ENCODE measurements around the gene SNX32. TPM values are rescaled to one million over a fixed set of nuclear protein-coding genes. Genes with fewer than 3 reads are reported as not detected.
A peak's percentile ranks its signal among the peaks of the same experiment; 100 is the strongest.

The SNX32 gene
- total and polyA plus RNA-seq, 8 donors, result 0.24 to 4.4 (median 2.7) TPM

GRCh38 chr11:65854161-65854592 is 20.4 kb downstream of the SNX32 start:
- peaks cover 8 to 41% of the 10 kb centered on the region in 2 donors for H3K4me1 ChIP-seq
- H3K27ac ChIP-seq, result no peak overlapping the region
- no peak overlapping the region for H3K4me3 ChIP-seq
- H3K36me3 ChIP-seq, result peaks cover 6 to 60% of the 10 kb centered on the region in 2 donors
- ATAC-seq, result no peak
- intact Hi-C loops (cut with DNase I), result no loop called here
- no peaks in the 10 kb centered on the region for H3K9me3 ChIP-seq
- DNase-seq, result no peak
- no peak for TF ChIP-seq CTCF (IDR thresholded peaks at IDR 0.05)
- no peaks in the 10 kb centered on the region for H3K27me3 ChIP-seq

- TF ChIP-seq CTCF (IDR thresholded peaks at IDR 0.05), result no peak
- H3K4me1 ChIP-seq, result peaks cover 8 to 49% of the 10 kb centered on the region in 2 donors
- intact Hi-C loops (cut with DNase I), result no loop called here
- no peak for DNase-seq
- H3K4me3 ChIP-seq, result peak overlapping the region in 1 of 2 donors; percentile 96
- H3K36me3 ChIP-seq, result peaks cover 6 to 60% of the 10 kb centered on the region in 2 donors
- no peaks in the 10 kb centered on the region for H3K9me3 ChIP-seq
- no peak for ATAC-seq
- H3K27me3 ChIP-seq, result no peaks in the 10 kb centered on the region
- H3K27ac ChIP-seq, result no peak overlapping the region
Observed at GRCh38 chr11:65854852-65855837, 21.4 kb downstream of the SNX32 start.

DNA sequence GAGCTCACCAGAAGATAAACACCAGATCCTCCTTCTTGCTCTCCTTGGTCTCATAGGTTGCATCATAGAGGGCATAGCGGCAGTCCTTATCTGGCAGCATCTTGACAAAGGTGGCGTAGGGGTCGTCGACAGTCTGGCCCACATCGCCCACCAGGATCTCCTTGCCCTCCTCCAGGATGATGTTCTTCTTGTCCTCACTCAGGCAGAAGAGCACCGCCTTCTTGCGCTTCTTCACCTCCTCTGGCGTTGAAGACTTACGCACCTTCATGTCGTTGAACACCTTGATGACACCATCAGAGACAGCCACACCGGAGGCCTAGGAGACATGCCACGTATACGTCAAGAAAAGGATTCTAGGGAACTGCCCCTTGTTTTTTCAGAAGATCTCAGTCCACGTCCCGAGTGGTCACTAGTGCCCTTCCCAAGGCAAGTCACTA is 22.2 kb downstream of the SNX32 start:
- no peaks in the 10 kb centered on the region for H3K27me3 ChIP-seq
- H3K4me3 ChIP-seq, result peak overlapping the region; percentile 95 to 96
- H3K36me3 ChIP-seq, result peaks cover 6 to 54% of the 10 kb centered on the region in 2 donors
- H3K27ac ChIP-seq, result peak overlapping the region in 1 of 2 donors; percentile 99
- ATAC-seq, result no peak
- H3K9me3 ChIP-seq, result no peaks in the 10 kb centered on the region
- peaks cover 8 to 52% of the 10 kb centered on the region in 2 donors for H3K4me1 ChIP-seq
- TF ChIP-seq CTCF (IDR thresholded peaks at IDR 0.05), result no peak
- DNase-seq, result no peak
- intact Hi-C loops (cut with DNase I), result no loop called here

DNA sequence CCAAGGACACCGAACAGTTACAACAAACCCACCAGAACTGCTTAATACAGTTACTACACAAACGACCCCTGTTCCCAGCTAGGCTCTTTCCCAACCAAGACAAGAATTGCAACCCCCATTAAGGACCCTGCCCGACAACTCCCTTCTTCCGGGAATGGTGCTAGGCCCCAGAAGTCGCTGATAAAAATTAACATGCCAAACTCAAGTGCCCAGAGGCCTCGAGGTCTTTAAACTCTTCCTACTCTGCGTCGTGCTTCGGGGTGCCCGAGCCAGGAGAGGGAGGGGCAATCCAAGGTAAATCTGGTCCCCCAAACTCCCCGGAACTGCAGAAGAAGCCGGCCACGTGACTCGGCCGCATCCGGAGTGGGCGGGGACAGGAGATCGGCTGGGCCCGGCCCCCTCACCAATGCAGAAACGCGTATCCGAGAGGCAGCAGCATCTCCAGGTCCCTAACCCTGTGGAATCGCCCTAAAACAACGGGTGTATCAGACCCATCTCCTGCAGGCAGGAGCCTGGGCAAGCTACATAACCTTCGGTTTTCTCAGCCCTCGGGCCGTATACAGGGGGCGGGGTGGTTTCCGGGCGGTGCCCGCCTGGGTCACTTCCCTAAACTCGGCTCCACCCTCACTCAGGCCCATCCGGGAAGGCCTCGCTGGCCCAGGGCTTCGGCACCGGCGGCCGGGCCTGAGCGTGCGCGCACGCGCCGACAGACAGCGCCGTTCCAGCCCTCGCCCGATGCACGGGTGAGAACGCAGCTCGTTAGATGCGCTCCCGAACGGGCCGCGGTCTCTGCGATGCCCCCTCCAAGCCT is 23.1 kb downstream of the SNX32 start:
- H3K36me3 ChIP-seq, result peaks cover 6 to 47% of the 10 kb centered on the region in 2 donors
- peak; percentile 69 to 96 (median 80) for DNase-seq

More for the DNA sequence above, 23.1 kb downstream of the SNX32 start:
- Histone ChIP-seq H3K9me3 (no peaks in the 10 kb centered on the region), H3K27ac (peak overlapping the region; percentile 95 to 99), H3K27me3 (no peaks in the 10 kb centered on the region), H3K4me3 (peak overlapping the region; percentile 95 to 96), H3K4me1 (peaks cover 15 to 61% of the 10 kb centered on the region in 2 donors)
- peak in 1 of 2 donors; percentile 14 for TF ChIP-seq CTCF (IDR thresholded peaks at IDR 0.05)
- intact Hi-C loops (cut with DNase I), result no loop called here
- peak; percentile 48 for ATAC-seq

All from left lung (tissue), 10 donors.